Panc1 (cell line): ENCODE data around the gene PPCDC. TPM values are rescaled to one million over a fixed set of nuclear protein-coding genes. Genes with fewer than 3 reads are reported as not detected.

Source experiments
- ATAC-seq: fragments of 200-7000 bp; cut with Tn5 transposase; 2 replicates; pipeline ENCODE4 v1.9.1; 2020; ENCODE audit warnings: mild to moderate bottlenecking, moderate library complexity
- BruUV-seq: library from RNA; stranded (reverse); fragments of 400-500 nt; replicated peaks from 2 replicates; lab custom pipeline; 2021; lab: Mats Ljungman, UMichigan
- CTCF ChIA-PET: fragments of 300-600 bp; sonication (Branson Sonifier 250); formaldehyde crosslinking; loops from one replicate; lab custom pipeline; 2022; ENCODE audit warnings: antibody characterized with exemption; lab: Charles Lee
- POLR2A ChIA-PET: fragments of 300-600 bp; sonication (Branson Sonifier 250); formaldehyde crosslinking; loops from one replicate; lab custom pipeline; 2022; ENCODE audit warnings: antibody characterized with exemption; lab: Charles Lee
- DNase-seq: peaks from one replicate; pipeline ENCODE4 v3.0.0-alpha.2; 2010; ENCODE audit warnings: low read depth, low spot score
- H3K27ac ChIP-seq: 2 replicates; pipeline ENCODE4 v1.5.1; 2011; ENCODE audit warnings: mild to moderate bottlenecking, low read length, inconsistent platforms
- H3K27me3 ChIP-seq: fragments of 200-500 bp; sonication (Bioruptor generic); 2 replicates; pipeline ENCODE4 v1.6.0; 2014; ENCODE audit warnings: low read length, inconsistent platforms; ENCODE audit not compliant: control insufficient read depth, insufficient read depth
- H3K36me3 ChIP-seq: fragments of 200-500 bp; sonication (Bioruptor generic); 2 replicates; pipeline ENCODE4 v1.5.1; 2014; ENCODE audit warnings: inconsistent platforms, mild to moderate bottlenecking, low read length, moderate library complexity; ENCODE audit not compliant: control insufficient read depth, insufficient read depth
- H3K4me1 ChIP-seq: 2 replicates; pipeline ENCODE4 v1.5.1; 2011; ENCODE audit warnings: inconsistent platforms, mild to moderate bottlenecking, low read length, moderate library complexity; ENCODE audit not compliant: control insufficient read depth, insufficient read depth
- H3K4me3 ChIP-seq, 2 experiments: 2 replicates each; pipeline ENCODE4 v1.5.1; 2011 to 2012; ENCODE audit warnings: low read depth in 2 of 2, low read length in 2 of 2, mild to moderate bottlenecking in 2 of 2, inconsistent platforms in 1 of 2, moderate library complexity in 1 of 2
- H3K9me3 ChIP-seq: fragments of 200-500 bp; sonication (Bioruptor generic); 2 replicates; pipeline ENCODE4 v1.5.1; 2014; ENCODE audit warnings: low read depth, mild to moderate bottlenecking, inconsistent platforms, low read length, moderate library complexity; ENCODE audit not compliant: control insufficient read depth, insufficient read depth
- POLR2AphosphoS5 ChIP-seq: IDR thresholded peaks from 2 replicates; pipeline ENCODE4 v1.6.1; 2012; ENCODE audit warnings: mild to moderate bottlenecking, low read depth, low read length, moderate library complexity
- SIN3A ChIP-seq: IDR thresholded peaks from 2 replicates; pipeline ENCODE4 v1.6.1; 2012; ENCODE audit warnings: low read depth, mild to moderate bottlenecking, low read length, moderate library complexity, borderline replicate concordance; ENCODE audit not compliant: insufficient read depth
- TCF7L2 ChIP-seq: IDR thresholded peaks from 2 replicates; pipeline ENCODE4 v1.6.1; 2011; ENCODE audit warnings: mild to moderate bottlenecking, low read depth, low read length, inconsistent platforms
- in situ Hi-C: cut with HindIII; loops from 2 replicates; pipeline ENCODE4 v1.10.0; 2016; ENCODE audit warnings: low sequenced_read_pairs, low pct_unique_long_range_greater_than_20kb
- intact Hi-C: fragments of 100-400 bp; cut with micrococcal nuclease; formaldehyde crosslinking; loops from one replicate; pipeline ENCODE4 v1.10.0; 2022; ENCODE audit not compliant: unreplicated experiment
- total RNA-seq: library from RNA; stranded (reverse); gene quantifications from one replicate; pipeline ENCODE4 v1.2.1, GENCODE V29; 2021; ENCODE audit not compliant: unreplicated experiment
- TF ChIP-seq, protein P1 (sequence below): fragments of 450-650 bp; IDR thresholded peaks from 2 replicates; pipeline ENCODE4 v1.5.1; 2017; ENCODE audit warnings: mild to moderate bottlenecking
- TF ChIP-seq, protein P2 (sequence below), 2 experiments: IDR thresholded peaks; 2 replicates each; pipeline ENCODE4 v1.6.1; 2011 to 2012; ENCODE audit warnings: low read depth in 2 of 2, control low read depth in 1 of 2, low read length in 1 of 2, mild to moderate bottlenecking in 1 of 2, moderate library complexity in 1 of 2; ENCODE audit not compliant: insufficient read depth in 1 of 2

PPCDC gene
- total RNA-seq, 1 experiment from 2014 or later = 26.1 TPM

DNA sequence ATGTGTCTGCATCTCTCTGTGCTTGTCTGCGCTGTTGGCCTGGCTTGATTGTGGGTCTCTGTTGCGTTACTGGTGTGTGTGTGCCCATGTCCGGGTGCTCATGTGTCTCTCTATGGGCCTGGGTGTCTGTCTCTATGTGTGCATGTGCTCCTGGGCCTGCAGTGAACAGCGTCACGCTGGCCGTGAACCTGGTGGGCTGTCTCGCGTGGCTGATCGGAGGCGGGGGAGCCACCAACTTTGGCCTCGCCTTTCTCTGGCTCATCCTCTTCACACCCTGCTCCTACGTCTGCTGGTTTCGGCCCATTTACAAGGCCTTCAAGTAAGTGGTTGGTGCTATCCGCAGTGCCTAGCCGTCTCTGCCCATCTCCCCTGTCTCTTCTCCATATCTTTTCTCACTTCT is 7.0 kb upstream of the PPCDC start:
- H3K27me3 ChIP-seq = no peaks in the 10 kb centered on the region
- TF ChIP-seq SIN3A = no peak
- TF ChIP-seq, protein P1, sequence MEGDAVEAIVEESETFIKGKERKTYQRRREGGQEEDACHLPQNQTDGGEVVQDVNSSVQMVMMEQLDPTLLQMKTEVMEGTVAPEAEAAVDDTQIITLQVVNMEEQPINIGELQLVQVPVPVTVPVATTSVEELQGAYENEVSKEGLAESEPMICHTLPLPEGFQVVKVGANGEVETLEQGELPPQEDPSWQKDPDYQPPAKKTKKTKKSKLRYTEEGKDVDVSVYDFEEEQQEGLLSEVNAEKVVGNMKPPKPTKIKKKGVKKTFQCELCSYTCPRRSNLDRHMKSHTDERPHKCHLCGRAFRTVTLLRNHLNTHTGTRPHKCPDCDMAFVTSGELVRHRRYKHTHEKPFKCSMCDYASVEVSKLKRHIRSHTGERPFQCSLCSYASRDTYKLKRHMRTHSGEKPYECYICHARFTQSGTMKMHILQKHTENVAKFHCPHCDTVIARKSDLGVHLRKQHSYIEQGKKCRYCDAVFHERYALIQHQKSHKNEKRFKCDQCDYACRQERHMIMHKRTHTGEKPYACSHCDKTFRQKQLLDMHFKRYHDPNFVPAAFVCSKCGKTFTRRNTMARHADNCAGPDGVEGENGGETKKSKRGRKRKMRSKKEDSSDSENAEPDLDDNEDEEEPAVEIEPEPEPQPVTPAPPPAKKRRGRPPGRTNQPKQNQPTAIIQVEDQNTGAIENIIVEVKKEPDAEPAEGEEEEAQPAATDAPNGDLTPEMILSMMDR = no peak
- TF ChIP-seq POLR2AphosphoS5 = no peak
- ChIA-PET CTCF (no interaction called here), POLR2A (no interaction called here)
- no peaks in the 10 kb centered on the region for H3K36me3 ChIP-seq
- in situ Hi-C loops (no loop called here), intact Hi-C loops (no loop called here)
- no peaks in the 10 kb centered on the region for H3K9me3 ChIP-seq
- H3K4me3 ChIP-seq = no peak overlapping the region
- BruUV-seq = no TSS peak
- ATAC-seq (no peak), DNase-seq (no peak)
- no peaks in the 10 kb centered on the region for H3K4me1 ChIP-seq
- H3K27ac ChIP-seq = no peak overlapping the region

DNA sequence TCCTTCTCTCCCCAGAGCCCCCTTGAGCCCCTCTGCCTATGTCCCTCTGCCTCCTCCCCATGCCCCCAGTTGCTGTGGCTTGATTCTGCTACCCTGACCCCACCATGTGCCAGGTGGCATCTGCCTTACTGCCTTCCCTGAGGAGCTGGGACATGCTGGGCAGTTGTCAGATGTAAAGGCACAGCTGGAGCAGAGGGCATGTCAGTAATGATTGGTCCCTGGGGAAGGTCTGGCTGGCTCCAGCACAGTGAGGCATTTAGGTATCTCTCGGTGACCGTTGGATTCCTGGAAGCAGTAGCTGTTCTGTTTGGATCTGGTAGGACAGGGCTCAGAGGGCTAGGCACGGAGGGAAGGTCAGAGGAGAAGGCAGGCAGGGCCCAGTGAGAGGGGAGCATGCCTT is 3.5 kb upstream of the PPCDC start:
- TF ChIP-seq POLR2AphosphoS5 = no peak
- TF ChIP-seq SIN3A = no peak
- no peak for TF ChIP-seq TCF7L2
- TF ChIP-seq, protein P1 = no peak
- TF ChIP-seq, protein P2, sequence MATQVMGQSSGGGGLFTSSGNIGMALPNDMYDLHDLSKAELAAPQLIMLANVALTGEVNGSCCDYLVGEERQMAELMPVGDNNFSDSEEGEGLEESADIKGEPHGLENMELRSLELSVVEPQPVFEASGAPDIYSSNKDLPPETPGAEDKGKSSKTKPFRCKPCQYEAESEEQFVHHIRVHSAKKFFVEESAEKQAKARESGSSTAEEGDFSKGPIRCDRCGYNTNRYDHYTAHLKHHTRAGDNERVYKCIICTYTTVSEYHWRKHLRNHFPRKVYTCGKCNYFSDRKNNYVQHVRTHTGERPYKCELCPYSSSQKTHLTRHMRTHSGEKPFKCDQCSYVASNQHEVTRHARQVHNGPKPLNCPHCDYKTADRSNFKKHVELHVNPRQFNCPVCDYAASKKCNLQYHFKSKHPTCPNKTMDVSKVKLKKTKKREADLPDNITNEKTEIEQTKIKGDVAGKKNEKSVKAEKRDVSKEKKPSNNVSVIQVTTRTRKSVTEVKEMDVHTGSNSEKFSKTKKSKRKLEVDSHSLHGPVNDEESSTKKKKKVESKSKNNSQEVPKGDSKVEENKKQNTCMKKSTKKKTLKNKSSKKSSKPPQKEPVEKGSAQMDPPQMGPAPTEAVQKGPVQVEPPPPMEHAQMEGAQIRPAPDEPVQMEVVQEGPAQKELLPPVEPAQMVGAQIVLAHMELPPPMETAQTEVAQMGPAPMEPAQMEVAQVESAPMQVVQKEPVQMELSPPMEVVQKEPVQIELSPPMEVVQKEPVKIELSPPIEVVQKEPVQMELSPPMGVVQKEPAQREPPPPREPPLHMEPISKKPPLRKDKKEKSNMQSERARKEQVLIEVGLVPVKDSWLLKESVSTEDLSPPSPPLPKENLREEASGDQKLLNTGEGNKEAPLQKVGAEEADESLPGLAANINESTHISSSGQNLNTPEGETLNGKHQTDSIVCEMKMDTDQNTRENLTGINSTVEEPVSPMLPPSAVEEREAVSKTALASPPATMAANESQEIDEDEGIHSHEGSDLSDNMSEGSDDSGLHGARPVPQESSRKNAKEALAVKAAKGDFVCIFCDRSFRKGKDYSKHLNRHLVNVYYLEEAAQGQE (IDR thresholded peaks at IDR 0.05; ENCODE audit: insufficient read depth in 1 of 2, low read depth in 2 of 2, low read length in 1 of 2) = no peak
- ChIA-PET POLR2A (no interaction called here), CTCF (no interaction called here)
- Histone ChIP-seq H3K27me3 (no peaks in the 10 kb centered on the region), H3K4me3 (no peak overlapping the region), H3K9me3 (no peaks in the 10 kb centered on the region), H3K4me1 (no peaks in the 10 kb centered on the region), H3K36me3 (no peaks in the 10 kb centered on the region), H3K27ac (no peak overlapping the region)
- in situ Hi-C loops = no loop called here
- ATAC-seq = no peak
- intact Hi-C loops = no loop called here
- no peak for DNase-seq
- no TSS peak for BruUV-seq
